HEK293 (cell line): ENCODE results near the gene ODF2.

Source experiments
- MZF1 ChIP-seq: fragments of 450-650 bp; formaldehyde crosslinking; IDR thresholded peaks from 2 replicates; pipeline ENCODE4 v1.5.1; 2017; ENCODE audit warnings: missing biosample characterization, missing genetic modification characterization, borderline replicate concordance
- ZBTB7A ChIP-seq: fragments of 450-650 bp; formaldehyde crosslinking; IDR thresholded peaks from 2 replicates; pipeline ENCODE4 v1.5.1; 2016; ENCODE audit warnings: low read depth, missing biosample characterization, missing genetic modification characterization
- ZNF664 ChIP-seq: fragments of 450-650 bp; formaldehyde crosslinking; IDR thresholded peaks from 2 replicates; pipeline ENCODE4 v1.5.1; 2016; ENCODE audit warnings: missing biosample characterization, missing genetic modification characterization
- ZNF670 ChIP-seq: fragments of 450-650 bp; formaldehyde crosslinking; IDR thresholded peaks from 2 replicates; pipeline ENCODE4 v1.5.1; 2016; ENCODE audit warnings: missing biosample characterization, missing genetic modification characterization, low read depth
- TF ChIP-seq, protein P1 (sequence below): fragments of 450-650 bp; formaldehyde crosslinking; IDR thresholded peaks from 2 replicates; pipeline ENCODE4 v1.5.1; 2016; ENCODE audit warnings: missing biosample characterization, missing genetic modification characterization
- TF ChIP-seq, protein P2 (sequence below): fragments of 450-650 bp; formaldehyde crosslinking; IDR thresholded peaks from 2 replicates; pipeline ENCODE4 v1.5.1; 2017; ENCODE audit warnings: missing biosample characterization, missing genetic modification characterization

DNA sequence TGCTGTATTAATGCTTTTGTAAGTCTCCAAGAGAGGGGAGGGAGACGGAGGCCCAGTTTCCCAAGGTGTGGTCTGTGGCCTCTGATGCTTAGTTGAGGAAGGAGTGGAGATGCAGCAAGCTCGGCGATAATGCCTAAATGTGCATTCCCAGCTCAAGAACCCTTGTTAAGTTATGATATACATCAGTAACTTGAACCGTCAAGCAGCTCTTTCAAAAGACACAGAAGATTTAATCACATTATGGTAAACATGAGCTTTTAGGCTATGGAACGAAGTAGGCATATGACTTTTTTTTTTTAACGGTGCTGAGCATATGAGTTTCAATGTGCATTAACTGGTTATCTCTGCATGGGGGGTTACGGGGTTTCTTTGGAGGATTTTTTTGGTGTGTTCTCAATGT lies 26.4 kb downstream of the ODF2 start:
- no peak for TF ChIP-seq ZNF664 (tag by site-specific recombination)
- TF ChIP-seq ZBTB7A, result no peak
- TF ChIP-seq, protein P1, sequence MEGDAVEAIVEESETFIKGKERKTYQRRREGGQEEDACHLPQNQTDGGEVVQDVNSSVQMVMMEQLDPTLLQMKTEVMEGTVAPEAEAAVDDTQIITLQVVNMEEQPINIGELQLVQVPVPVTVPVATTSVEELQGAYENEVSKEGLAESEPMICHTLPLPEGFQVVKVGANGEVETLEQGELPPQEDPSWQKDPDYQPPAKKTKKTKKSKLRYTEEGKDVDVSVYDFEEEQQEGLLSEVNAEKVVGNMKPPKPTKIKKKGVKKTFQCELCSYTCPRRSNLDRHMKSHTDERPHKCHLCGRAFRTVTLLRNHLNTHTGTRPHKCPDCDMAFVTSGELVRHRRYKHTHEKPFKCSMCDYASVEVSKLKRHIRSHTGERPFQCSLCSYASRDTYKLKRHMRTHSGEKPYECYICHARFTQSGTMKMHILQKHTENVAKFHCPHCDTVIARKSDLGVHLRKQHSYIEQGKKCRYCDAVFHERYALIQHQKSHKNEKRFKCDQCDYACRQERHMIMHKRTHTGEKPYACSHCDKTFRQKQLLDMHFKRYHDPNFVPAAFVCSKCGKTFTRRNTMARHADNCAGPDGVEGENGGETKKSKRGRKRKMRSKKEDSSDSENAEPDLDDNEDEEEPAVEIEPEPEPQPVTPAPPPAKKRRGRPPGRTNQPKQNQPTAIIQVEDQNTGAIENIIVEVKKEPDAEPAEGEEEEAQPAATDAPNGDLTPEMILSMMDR (tag by site-specific recombination), result no peak
- TF ChIP-seq ZNF670 (tag by site-specific recombination), result no peak
- no peak for TF ChIP-seq MZF1 (tag by site-specific recombination)
- TF ChIP-seq, protein P2, sequence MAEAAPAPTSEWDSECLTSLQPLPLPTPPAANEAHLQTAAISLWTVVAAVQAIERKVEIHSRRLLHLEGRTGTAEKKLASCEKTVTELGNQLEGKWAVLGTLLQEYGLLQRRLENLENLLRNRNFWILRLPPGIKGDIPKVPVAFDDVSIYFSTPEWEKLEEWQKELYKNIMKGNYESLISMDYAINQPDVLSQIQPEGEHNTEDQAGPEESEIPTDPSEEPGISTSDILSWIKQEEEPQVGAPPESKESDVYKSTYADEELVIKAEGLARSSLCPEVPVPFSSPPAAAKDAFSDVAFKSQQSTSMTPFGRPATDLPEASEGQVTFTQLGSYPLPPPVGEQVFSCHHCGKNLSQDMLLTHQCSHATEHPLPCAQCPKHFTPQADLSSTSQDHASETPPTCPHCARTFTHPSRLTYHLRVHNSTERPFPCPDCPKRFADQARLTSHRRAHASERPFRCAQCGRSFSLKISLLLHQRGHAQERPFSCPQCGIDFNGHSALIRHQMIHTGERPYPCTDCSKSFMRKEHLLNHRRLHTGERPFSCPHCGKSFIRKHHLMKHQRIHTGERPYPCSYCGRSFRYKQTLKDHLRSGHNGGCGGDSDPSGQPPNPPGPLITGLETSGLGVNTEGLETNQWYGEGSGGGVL (tag by site-specific recombination), result no peak
